Uterus (tissue), 2 donors: Measurements from ENCODE around the gene CDK5RAP3.

ENCODE experiments used
- POLR2A ChIP-seq, 2 donors: fragments of 450-650 bp; IDR thresholded peaks; one replicate each; pipeline ENCODE4 v1.6.1; 2016; ENCODE audit warnings: antibody characterized with exemption in 2 of 2, mild to moderate bottlenecking in 1 of 2, moderate library complexity in 1 of 2
- TF ChIP-seq, protein P1 (sequence below), 4 experiments: fragments of 200-600 bp in 2 of 4; fragments of 450-650 bp in 2 of 4; sonication (generic) in 2 of 4; IDR thresholded peaks; one replicate each; pipeline ENCODE4 v1.5.1; 2016 to 2019; ENCODE audit warnings: antibody characterized with exemption in 4 of 4, mild to moderate bottlenecking in 2 of 4, moderate library complexity in 1 of 4

DNA sequence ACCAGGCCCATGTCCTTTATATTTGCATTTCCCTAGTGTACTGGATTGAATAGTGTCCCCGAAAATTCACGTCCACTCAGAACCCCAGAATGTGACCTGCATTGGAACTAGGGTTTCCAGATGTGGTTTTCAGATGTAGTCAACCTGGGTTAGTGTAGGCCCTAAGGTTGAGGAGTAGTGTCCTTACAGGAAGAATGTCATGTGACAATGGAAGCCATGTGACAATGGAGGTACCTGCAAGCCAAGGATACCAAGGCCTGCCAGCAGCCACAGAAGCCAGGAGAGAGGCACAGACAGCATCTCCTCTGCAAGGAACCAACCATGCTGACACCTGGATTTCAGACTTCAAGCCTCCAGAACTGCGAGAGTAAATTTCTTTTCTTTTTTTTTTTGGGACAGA lies 8.0 kb upstream of the CDK5RAP3 start:
- no peak for TF ChIP-seq POLR2A (IDR thresholded peaks at IDR 0.05)
- TF ChIP-seq, protein P1, sequence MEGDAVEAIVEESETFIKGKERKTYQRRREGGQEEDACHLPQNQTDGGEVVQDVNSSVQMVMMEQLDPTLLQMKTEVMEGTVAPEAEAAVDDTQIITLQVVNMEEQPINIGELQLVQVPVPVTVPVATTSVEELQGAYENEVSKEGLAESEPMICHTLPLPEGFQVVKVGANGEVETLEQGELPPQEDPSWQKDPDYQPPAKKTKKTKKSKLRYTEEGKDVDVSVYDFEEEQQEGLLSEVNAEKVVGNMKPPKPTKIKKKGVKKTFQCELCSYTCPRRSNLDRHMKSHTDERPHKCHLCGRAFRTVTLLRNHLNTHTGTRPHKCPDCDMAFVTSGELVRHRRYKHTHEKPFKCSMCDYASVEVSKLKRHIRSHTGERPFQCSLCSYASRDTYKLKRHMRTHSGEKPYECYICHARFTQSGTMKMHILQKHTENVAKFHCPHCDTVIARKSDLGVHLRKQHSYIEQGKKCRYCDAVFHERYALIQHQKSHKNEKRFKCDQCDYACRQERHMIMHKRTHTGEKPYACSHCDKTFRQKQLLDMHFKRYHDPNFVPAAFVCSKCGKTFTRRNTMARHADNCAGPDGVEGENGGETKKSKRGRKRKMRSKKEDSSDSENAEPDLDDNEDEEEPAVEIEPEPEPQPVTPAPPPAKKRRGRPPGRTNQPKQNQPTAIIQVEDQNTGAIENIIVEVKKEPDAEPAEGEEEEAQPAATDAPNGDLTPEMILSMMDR (IDR thresholded peaks at IDR 0.05) = no peak
